Measurements from ENCODE around the gene CRABP2.

The CRABP2 gene

DNA sequence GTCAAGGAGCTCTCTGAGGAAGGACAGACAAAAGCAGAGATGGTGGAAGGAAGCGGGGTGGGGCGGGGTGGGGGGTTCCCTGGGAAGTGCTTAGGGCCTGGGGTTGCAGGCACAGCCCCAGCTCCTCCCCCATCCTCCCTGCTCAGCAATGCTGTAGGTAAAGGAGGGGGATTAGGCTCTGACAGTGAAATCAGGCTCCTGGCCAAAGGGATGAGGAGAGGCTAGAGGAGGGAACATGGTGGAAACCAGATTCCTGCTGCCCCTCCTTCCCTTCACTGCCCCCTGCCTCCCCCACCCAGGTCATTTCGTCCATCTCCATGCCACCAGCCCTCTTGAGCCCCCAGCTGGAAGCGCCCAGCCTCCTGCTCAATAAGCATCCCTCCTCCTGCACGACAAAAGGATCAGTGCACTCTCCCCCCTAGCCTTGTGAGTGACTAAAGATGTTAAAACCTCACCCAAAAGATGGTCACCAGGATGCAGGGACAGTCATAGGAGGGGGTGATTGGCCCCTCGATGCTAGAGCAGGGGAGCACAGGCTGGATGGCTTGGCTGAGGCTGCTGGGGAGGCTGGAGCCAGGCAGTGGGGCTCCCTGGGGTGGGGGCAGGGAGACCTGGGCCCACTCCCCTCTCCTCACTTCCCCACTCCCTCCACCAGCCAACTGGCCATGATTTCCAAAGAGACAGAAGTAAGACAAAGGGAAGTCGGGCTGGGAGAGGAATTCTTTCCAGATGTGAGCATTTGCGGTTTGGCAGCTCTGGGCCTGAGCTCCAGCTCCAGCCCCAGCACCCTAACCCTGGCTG is 2.2 kb upstream of the CRABP2 start:
- no peak for DNase-seq

DNA sequence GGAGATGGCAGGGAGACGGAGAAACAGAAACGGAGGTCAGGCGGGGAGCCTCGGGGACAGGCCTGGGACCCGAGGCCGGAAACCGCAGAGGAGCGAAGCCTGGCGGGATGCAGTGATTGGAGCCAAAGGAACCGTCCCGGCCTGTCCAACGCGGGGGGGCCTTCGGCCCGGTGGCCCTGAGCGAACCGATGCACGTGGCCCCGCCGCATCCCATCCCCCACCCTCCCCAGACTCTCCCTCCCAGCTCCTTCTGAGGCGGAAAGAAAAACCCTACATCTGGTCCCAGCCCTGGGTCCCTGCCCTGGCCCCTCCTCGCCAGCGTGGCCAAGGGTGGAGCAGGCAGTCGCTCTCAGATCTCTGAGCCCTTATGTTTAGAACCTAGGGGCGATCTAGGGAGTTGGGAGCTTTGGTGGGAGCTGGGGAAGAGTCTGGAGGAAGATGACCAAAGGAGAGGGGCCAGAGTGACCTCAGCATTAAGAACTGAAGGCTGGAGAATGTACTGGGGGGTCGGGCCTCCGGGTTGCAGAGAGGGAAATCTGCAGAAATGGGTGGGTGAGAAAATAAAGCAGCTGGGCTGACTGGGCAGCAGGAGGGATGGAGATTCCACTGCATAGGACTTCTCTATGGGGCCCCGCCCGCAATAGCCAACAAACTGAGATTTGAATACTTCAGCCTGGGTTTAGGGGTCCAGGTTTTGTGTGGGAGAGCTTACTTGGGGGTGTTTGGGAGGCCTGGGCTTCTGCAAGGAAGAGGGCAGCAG is 1.5 kb upstream of the CRABP2 start:
- DNase-seq, result no peak

DNA sequence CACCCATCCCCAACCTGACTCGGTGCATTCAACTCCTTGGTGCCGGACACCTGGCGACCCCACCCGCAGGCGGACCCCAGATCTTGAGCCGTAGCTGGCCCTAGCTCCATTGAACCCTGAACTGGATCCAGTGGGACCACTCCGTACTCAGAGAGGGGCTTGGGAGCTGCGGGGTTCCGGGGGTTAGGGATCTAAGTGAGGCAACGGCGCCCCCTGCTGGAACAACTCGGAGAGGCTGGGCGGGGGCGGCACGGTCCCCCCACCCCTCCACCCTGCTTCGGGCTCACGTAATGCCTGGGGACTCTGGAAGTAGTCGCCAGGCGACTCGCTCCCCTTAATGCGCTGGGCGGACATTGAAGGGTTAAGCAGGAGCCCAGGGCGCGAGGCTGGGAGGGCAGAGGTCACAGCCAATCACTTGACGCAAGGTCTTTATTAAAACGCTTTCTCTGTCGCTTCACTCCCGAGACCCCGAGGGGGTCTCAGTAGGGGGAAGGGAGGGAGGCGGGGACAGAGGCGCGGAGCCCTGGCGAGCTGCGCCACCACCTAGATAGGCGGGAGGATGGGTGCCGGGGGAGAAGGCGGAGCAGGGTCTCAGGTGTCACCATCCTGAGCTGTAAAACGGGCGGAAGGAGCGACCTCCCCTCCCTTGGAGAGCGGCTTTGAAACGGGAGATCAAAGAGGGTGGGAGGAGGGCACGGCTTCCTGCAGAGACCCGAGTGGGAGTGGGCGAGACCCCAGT is 704 bp upstream of the CRABP2 start:
- peak; percentile 75 for DNase-seq

DNA sequence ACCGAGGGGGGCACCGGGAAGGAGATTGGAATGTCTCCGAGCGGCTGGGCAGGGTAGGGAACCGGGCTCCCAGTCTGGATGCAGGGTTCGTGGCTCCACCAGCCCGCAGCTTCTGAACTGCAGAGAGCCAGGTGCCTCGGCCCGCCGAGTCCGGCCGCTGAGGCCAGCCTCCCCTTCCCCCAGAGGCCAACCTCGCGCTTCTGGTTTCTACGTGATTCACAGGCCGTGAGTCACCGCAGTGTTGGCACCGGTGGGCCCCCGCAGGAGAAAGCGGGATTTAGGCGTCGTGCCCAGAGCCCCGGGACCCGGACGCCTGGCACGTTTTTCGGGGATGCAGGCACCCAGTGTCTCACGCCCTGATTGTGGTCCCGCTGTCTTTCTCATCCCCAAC is 458 bp downstream of the CRABP2 start:
- DNase-seq, result no peak

DNA sequence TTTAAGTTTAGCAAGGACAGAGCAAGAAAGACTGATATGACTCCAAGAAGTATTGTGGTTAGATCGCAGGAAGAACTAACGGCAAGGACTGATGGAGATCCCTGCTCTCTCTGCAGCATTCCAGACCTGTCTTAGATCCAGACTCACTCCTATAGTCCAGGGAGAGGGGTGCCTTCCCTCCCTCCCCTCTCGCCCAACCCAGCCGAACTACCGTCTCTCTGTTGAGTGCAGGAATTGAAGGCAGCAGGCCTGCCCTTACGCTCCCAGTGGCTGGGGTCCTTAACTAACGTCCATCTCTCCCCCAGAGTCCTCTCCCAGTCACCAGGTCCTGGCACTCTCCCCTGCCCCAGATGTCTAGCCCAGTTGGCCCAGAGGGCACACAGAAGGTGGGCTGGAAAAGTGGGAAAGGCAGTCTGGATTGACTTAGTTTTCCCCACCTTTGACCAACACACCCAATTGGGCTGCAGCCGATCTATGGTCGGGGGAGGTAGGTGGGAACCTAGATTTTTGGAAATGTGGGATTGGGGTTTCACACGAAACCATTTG is 1.1 kb downstream of the CRABP2 start:
- no peak for DNase-seq

DNA sequence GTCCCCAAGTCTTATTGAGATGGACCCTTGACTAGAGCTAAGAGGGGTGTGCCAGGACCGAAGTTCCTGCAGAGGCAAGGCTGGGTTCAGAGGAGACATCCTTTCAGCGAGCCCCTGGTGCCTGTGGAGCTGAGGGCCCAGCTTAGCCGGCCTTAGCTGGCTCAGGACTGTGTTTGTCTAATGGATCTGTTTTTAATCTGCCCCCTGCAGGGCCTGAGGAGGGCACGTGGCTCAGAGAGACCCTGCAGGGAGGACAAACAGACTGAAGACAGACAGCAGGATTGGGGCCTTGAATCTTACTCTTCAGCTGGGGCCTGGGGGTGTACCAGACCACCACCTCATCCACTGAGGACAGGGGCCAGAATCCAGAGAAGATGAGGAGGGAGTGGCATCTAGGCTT is 1.6 kb downstream of the CRABP2 start:
- DNase-seq, result no peak

DNA sequence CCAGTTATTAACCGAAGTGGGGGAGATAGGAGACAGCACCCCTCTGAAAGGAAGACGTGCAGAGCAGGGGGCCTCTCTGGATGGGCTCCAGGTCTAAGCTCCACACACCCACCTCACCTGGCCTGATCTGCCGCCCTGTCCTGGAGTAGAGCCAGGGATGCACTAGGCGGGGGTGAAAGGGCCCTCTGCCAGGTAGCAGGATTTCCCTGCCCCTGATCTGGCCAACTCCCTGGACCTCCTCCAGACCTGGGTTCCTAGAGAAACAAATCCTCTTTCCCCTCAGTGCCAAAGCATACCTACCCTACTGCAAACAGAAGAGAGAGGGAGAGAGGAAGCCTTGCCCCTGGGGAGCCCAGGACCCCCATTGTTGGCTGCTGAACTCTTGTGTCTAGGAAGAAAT is 2.0 kb downstream of the CRABP2 start:
- no peak for DNase-seq

DNA sequence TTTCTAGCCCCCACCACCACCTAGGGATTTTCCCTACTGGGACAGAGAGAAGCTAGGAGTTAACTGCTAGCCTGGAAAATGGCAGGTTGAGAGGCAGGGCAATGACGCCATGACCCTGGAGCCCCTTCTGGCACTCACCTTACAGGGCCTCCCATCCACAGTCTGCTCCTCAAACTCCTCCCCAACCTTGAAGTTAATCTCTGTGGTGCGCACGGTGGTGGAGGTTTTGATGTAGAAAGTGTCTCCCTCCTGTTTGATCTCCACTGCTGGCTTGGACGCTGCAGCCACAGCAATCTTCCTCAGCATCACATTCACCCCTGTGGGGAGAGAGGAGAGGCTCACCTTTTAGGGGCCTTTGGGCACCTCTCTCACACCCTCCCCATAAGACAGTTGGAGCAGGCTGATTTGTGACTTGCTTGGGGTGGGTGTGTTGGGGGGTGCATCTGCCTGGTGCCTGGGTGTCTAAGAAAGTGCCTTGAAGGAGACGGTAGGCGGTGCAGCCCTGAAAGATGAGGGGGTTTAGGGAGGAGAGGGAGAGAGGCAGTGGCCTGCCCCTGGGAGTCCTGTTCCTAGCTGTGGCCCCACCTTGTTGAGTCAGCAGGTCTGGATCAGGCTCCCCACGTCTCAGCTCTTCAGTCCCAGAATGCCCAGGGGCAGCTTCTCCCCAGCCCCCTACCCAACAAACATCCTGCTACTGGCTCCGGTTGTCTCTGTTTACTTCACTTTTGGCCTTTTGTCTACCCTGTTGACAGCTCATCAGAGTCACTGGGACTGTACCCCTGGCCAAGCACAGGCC is 4.4 kb downstream of the CRABP2 start:
- DNase-seq, result no peak

DNA sequence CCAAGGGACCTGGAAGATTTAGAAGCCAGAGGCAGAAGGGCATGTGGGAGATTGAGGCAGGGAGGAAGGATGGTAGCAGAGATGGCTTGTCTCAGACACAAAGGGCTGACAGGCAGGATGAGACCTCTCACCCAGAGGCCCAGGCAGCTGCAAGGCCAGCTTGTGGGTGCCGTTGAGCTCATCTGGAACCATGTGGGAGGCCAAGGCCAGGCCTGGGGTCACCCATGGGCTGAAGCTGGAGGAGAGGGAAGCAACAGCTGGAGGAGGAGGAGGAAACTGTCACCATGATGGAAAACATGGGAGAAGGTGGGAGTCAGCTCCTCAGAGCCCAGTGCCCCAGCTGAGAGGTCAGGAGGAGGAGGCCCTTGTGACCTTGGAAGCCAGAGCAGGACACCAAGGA is 6.4 kb downstream of the CRABP2 start:
- DNase-seq, result no peak

DNA sequence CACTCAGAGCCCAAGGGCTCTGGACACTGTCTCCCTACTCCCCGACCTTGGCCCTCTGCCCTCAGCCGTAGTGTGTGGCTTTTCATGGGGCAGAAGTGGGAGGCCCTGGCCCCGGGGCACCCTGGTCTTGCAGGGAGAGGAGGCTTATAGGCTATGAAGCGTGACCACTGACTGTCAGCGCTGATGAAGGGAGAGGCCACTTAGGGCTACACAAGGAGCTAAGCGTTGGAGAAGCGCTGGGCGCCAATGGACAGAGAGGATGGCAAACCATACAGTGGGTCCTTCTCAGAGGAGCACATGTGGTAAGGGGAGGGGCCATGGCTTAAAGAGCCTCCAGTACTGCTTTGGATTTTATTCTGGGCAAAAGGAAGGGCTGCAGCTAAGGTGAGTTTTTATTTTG is 7.9 kb downstream of the CRABP2 start:
- DNase-seq, result no peak

DNA sequence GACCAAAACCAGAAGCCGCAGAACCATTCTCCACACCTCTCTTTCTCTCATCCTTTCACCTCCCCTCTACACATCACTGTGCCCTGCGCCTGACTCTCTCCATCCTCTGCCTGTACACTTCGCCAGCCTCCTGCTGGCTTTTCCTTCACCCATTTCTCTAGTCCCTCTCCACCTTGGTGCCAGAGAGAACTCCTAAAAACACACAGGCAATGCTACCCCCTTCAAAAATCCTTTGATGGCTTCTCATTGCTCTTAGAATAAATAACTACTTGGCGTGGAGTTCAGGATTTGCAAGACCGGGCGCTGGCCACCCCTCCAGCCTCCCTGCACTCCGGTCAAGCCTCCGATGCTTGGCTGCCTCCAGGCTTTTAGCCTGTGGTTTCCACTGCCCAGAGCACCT is 8.6 kb downstream of the CRABP2 start:
- no peak for DNase-seq

DNA sequence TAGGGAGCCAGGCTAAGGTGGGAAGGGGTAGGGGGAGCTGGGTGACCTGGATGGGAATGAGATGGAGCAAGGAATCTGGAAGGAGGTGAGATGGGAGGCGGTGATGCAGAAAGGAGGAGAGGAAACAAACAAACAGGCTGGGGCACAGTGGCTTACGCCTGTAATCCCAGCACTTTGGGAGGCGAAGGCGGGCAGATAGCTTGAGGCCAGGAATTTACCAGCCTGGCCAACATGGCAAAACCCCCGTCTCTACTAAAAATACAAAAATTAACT is 10.8 kb downstream of the CRABP2 start:
- no peak for DNase-seq

DNA sequence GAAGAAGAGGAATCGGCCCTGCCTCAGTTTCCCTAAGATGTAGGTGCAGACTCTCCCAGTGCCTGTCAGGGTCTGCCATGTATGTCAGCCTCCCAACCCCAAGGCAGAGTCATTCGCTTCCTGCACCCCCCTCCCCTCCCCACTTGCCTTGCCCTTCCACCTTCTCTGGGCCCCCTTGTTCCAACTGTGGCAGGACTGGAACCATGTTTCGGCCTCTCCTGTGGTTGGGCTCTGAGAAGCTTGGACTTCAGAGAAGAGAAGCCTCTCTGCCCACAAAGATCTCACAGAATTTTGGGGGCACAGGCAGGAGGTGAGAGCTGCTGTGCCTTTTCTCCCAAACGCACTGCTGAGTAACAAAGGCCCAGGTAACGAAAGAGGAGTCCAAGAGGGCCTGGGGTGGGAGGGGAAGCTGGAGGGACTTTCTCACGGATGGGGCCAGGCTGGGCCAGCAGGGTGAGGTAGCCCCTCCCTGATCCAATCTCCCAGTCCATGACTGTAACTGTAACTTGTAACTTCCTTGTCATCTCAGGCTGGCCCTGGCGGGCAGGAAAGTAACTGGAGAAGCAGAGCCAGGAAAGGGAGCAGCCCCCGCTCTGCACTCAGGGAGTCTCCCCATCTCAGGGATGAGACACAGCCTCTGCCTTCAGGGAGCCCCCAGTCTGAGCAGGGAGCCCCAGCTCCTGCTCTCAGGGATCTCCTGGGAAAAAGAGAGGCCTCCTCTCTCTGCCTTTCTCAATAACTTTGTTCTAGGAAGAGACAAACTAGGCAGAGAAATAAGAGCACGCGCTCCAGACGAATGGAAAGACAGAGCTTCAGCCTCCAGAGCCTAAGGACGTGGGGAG is 11.3 kb downstream of the CRABP2 start:
- DNase-seq, result no peak

DNA sequence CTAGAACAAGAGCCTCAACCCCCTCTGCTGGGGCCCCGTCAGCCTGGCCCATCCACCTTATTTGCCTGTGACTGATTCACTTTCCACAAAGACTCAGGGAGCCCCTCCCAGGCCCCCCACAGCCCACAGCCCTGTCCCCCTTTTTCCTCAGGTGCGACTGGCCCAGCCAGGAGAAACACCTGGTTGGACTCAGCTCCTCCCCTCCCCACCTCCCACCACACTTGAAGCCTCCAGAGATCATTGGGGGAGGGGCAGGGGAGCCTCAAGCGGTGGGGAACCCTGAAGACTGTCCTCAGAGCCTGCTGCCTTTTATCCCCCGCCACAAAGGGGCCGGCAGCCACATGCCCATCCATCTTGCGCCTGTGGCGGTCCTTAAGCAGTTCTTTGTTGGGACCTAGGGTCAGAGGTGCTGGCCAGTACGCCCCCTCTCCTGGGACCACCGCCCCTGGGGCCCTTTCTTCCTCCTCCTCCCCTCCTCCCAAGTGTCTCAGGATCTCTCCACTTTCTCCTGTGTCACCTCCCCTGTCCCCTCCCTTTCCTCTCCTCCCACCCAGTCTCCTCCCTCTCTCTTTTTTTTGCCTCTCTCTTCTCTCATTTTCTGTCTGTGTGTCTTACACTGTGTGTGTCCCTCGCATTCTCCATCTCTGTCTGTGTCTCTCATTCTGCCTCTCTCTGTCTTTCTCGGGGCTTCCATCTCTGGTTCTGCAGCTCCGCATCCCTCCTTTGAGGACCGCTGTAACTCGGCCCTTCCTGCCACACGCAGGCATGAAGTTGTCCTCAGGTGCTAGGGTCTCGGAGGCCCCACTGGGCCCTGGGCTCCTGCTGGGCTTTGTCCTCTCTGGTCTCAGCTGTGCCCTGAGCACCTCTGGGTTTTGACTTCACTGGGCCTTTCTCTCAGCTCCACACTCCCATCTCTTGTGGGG is 12.2 kb downstream of the CRABP2 start:
- no peak for DNase-seq

DNA sequence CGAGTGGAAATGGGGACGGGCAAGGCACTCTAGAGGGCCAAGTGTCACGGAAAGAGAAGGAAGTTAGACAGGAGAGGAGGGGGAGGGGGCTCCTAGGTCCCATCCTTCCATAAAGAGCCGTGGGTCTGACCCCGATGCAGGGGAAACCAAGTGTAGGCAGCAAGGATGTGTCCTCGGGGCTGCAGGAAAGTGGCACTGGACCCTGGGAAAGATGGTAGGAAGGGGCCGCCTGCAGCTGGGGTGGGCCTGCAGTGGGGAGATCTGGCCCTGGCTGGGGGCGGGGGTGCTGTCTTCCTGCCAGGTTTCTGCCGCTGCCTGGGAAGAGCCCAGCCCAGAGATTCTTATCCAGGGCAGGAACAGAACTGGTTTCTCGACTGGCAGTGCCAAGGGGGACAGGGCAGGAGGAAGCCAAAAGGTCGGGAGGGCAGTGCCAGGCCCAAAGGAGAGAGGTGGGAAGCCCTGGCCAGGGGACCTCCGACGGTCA is 12.9 kb downstream of the CRABP2 start:
- no peak for DNase-seq

DNA sequence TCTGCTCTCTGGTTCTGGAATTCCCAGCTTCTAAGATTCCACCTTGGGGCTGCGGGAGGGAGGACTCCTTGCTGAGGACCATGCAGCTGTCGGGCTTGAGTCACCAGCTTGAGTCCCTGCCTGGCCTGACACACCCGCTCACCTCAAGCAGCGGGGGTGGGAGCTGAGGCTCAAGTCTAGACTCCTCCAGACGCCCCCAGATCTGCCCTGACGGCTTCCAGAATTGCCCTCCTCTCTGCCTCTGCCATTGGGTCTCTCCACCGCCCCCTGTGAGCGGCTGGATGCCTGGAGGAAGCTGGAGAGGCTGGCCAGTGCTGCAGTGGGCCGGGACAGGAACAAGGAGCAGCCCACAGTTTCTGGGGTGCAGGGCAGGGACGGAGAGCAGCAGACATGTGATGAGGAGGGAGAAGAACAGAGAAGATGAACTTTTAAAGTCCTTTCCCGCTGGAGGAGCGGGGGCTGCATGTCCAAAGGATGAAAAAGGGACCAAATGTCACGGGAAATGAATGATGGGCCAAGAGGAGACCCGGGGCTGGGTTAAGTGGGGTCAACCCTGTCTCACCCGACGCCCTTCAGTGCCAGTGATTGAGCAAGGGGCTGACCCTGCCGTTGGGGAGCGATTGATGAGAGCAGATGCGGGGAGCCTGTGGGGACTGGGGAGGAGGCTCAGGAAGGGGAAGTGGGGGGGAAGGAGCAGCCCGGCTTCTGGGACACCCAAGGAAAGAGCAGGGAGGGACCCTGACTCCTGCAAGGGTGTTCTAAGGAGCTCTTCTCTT is 13.5 kb downstream of the CRABP2 start:
- DNase-seq, result no peak

DNA sequence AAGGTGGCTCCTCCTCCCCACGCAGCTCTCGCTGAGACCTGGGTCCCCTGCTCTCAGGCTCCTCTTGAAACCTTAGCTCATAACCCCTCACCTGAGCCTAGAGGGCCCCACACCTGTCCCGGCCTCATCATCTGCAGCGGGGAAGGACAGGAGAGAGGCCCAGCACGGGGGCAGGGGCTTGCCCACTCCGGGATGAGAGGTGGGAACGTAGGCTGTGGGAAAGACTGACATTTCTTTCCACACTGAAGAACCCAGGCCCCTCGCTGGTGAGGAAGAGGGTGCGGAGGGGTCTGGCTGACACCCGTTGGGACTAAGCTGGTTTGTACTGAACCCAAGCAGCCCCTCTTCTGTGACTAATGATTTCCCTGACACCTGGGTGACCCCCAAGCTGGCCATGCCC is 14.2 kb downstream of the CRABP2 start:
- no peak for DNase-seq

DNA sequence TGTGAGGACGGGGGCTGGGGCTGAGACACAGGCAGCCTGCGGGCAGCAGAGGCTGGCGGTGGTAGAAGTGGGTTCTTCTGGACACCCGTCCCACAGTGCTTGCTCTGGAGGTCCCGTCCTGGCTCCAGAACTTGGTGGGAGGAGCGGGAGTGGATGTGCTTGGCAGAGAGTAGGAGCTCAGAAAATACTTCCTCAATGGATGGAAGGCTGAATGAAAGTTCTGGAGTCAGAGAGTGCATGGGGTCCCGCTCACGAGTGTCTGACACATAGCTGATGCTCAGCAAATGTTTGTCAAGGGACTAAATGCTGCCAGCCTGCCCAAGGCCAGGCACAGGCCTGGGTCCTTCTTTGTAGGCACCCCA is 14.7 kb downstream of the CRABP2 start:
- no peak for DNase-seq

DNA sequence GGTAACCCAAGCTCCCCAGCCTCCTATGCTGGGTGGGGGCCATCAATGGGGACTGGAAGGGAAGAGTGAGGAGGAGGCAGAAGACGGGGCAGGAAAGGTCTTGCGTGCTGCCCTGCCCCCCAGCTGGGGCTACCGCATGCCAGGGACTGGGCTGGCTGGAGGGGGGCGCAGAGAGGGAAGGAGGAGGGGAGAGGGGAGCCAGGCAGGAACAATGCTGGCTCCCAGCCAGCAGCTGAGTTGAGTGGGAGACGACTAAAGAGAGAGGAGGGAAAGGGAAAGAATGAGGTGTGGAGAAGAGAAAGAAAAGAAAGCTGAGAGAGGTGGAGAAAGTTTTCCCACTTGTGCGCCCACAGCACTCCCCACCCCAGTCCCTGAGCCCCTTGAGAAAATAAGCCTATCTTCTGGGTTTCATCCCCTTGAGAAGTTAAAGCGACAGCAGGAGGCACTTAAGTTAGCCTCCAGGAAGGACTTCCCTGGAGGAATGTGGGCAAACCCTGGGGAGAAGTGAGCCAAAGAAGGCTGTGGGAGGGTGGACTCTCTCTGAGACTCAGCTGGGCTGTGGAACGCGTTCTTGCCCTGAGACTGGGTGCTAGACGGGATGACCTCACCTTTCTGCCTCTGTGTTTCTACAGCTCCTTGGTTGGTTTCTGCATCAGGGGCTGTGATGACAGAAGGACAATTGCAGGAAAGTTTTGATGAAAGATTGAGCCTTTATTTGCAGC is 15.3 kb downstream of the CRABP2 start:
- no peak for DNase-seq
